ENCODE results near the gene HCLS1. TPM values are rescaled to one million over a fixed set of nuclear protein-coding genes. Genes with fewer than 3 reads are reported as not detected.

The HCLS1 gene
- total and polyA plus RNA-seq, 2 donors from 2014 or later = 11.7 to 102 TPM

GRCh38 chr3:121661376-121661775 is 673 bp upstream of the HCLS1 start:
- TF ChIP-seq CTCF (IDR thresholded peaks at IDR 0.05; ENCODE audit: borderline replicate concordance, extremely low read depth, insufficient read depth) = no peak
- Histone ChIP-seq H3K9me3 (ENCODE audit: control insufficient read depth in 2 of 3, insufficient read depth in 1 of 3, low read length in 3 of 3) (no peaks in the 10 kb centered on the region), H3K9ac (ENCODE audit: low read length in 3 of 3) (no peak overlapping the region)

GRCh38 chr3:121659586-121659985 is 1.1 kb downstream of the HCLS1 start:
- DNase-seq (no peak), FAIRE-seq (no peak)
- no peak for TF ChIP-seq CTCF (IDR thresholded peaks at IDR 0.05; ENCODE audit: borderline replicate concordance, extremely low read depth, insufficient read depth)
- intact Hi-C loops (cut with DNase I) = no loop called here
- peaks cover 2 to 15% (median 13%) of the 10 kb centered on the region in 3 donors for H3K36me3 ChIP-seq (ENCODE audit: control insufficient read depth in 2 of 3, insufficient read depth in 3 of 3, low read length in 3 of 3)
- no peak overlapping the region for H3K27ac ChIP-seq (ENCODE audit: low read depth in 2 of 2, low read length in 2 of 2)
- H3K4me1 ChIP-seq (ENCODE audit: control insufficient read depth in 2 of 3, insufficient read depth in 2 of 3, low read depth in 1 of 3, low read length in 3 of 3) = peaks cover 0 to 2% (median 0%) of the 10 kb centered on the region in 3 donors
- no peak overlapping the region for H3K9ac ChIP-seq (ENCODE audit: low read length in 3 of 3)
- peak overlapping the region in 1 of 3 donors; percentile 60 for H3K4me3 ChIP-seq (ENCODE audit: low read length in 3 of 3)
- H3K9me3 ChIP-seq (ENCODE audit: control insufficient read depth in 2 of 3, insufficient read depth in 1 of 3, low read length in 3 of 3) = no peaks in the 10 kb centered on the region
- H3K27me3 ChIP-seq (ENCODE audit: control insufficient read depth, insufficient read depth, low read length) = no peaks in the 10 kb centered on the region

More at GRCh38 chr3:121661376-121661775, 673 bp upstream of the HCLS1 start:
- no peaks in the 10 kb centered on the region for H3K27me3 ChIP-seq (ENCODE audit: control insufficient read depth, insufficient read depth, low read length)
- peaks cover 0 to 2% (median 0%) of the 10 kb centered on the region in 3 donors for H3K4me1 ChIP-seq (ENCODE audit: control insufficient read depth in 2 of 3, insufficient read depth in 2 of 3, low read depth in 1 of 3, low read length in 3 of 3)
- intact Hi-C loops (cut with DNase I) = no loop called here
- H3K27ac ChIP-seq (ENCODE audit: low read depth in 2 of 2, low read length in 2 of 2) = peak overlapping the region in 1 of 2 donors; percentile 68
- DNase-seq = no peak
- FAIRE-seq = no peak
- peaks cover 8 to 28% (median 26%) of the 10 kb centered on the region in 3 donors for H3K36me3 ChIP-seq (ENCODE audit: control insufficient read depth in 2 of 3, insufficient read depth in 3 of 3, low read length in 3 of 3)
- H3K4me3 ChIP-seq (ENCODE audit: low read length in 3 of 3) = no peak overlapping the region

- no peak for TF ChIP-seq CTCF (IDR thresholded peaks at IDR 0.05; ENCODE audit: borderline replicate concordance, extremely low read depth, insufficient read depth)
- Histone ChIP-seq H3K9ac (ENCODE audit: low read length in 3 of 3) (no peak overlapping the region), H3K27ac (ENCODE audit: low read depth in 2 of 2, low read length in 2 of 2) (no peak overlapping the region), H3K9me3 (ENCODE audit: control insufficient read depth in 2 of 3, insufficient read depth in 1 of 3, low read length in 3 of 3) (no peaks in the 10 kb centered on the region), H3K4me1 (ENCODE audit: control insufficient read depth in 2 of 3, insufficient read depth in 2 of 3, low read depth in 1 of 3, low read length in 3 of 3) (peaks cover 0 to 2% (median 0%) of the 10 kb centered on the region in 3 donors), H3K4me3 (ENCODE audit: low read length in 3 of 3) (no peak overlapping the region), H3K36me3 (ENCODE audit: control insufficient read depth in 2 of 3, insufficient read depth in 3 of 3, low read length in 3 of 3) (peaks cover 2 to 9% (median 8%) of the 10 kb centered on the region in 3 donors), H3K27me3 (ENCODE audit: control insufficient read depth, insufficient read depth, low read length) (no peaks in the 10 kb centered on the region)
- FAIRE-seq = no peak
- intact Hi-C loops (cut with DNase I) = no loop called here
- no peak for DNase-seq
These were observed 1.8 kb downstream of the HCLS1 start for GRCh38 chr3:121658716-121659435.
